Panc1 (cell line): ENCODE measurements around the gene SDK1. TPM values are rescaled to one million over a fixed set of nuclear protein-coding genes. Genes with fewer than 3 reads are reported as not detected.

Experiments
- ATAC-seq: fragments of 200-7000 bp; cut with Tn5 transposase; 2 replicates; pipeline ENCODE4 v1.9.1; 2020; ENCODE audit warnings: mild to moderate bottlenecking, moderate library complexity
- BruUV-seq: library from RNA; stranded (reverse); fragments of 400-500 nt; replicated peaks from 2 replicates; lab custom pipeline; 2021; lab: Mats Ljungman, UMichigan
- CTCF ChIA-PET: fragments of 300-600 bp; sonication (Branson Sonifier 250); formaldehyde crosslinking; loops from one replicate; lab custom pipeline; 2022; ENCODE audit warnings: antibody characterized with exemption; lab: Charles Lee
- POLR2A ChIA-PET: fragments of 300-600 bp; sonication (Branson Sonifier 250); formaldehyde crosslinking; loops from one replicate; lab custom pipeline; 2022; ENCODE audit warnings: antibody characterized with exemption; lab: Charles Lee
- DNase-seq: peaks from one replicate; pipeline ENCODE4 v3.0.0-alpha.2; 2010; ENCODE audit warnings: low read depth, low spot score
- H3K27ac ChIP-seq: 2 replicates; pipeline ENCODE4 v1.5.1; 2011; ENCODE audit warnings: mild to moderate bottlenecking, low read length, inconsistent platforms
- H3K27me3 ChIP-seq: fragments of 200-500 bp; sonication (Bioruptor generic); 2 replicates; pipeline ENCODE4 v1.6.0; 2014; ENCODE audit warnings: low read length, inconsistent platforms; ENCODE audit not compliant: control insufficient read depth, insufficient read depth
- H3K36me3 ChIP-seq: fragments of 200-500 bp; sonication (Bioruptor generic); 2 replicates; pipeline ENCODE4 v1.5.1; 2014; ENCODE audit warnings: inconsistent platforms, mild to moderate bottlenecking, low read length, moderate library complexity; ENCODE audit not compliant: control insufficient read depth, insufficient read depth
- H3K4me1 ChIP-seq: 2 replicates; pipeline ENCODE4 v1.5.1; 2011; ENCODE audit warnings: inconsistent platforms, mild to moderate bottlenecking, low read length, moderate library complexity; ENCODE audit not compliant: control insufficient read depth, insufficient read depth
- H3K4me3 ChIP-seq, 2 experiments: 2 replicates each; pipeline ENCODE4 v1.5.1; 2011 to 2012; ENCODE audit warnings: low read depth in 2 of 2, low read length in 2 of 2, mild to moderate bottlenecking in 2 of 2, inconsistent platforms in 1 of 2, moderate library complexity in 1 of 2
- H3K9me3 ChIP-seq: fragments of 200-500 bp; sonication (Bioruptor generic); 2 replicates; pipeline ENCODE4 v1.5.1; 2014; ENCODE audit warnings: low read depth, mild to moderate bottlenecking, inconsistent platforms, low read length, moderate library complexity; ENCODE audit not compliant: control insufficient read depth, insufficient read depth
- POLR2AphosphoS5 ChIP-seq: IDR thresholded peaks from 2 replicates; pipeline ENCODE4 v1.6.1; 2012; ENCODE audit warnings: mild to moderate bottlenecking, low read depth, low read length, moderate library complexity
- REST ChIP-seq, 2 experiments: IDR thresholded peaks; 2 replicates each; pipeline ENCODE4 v1.6.1; 2011 to 2012; ENCODE audit warnings: low read depth in 2 of 2, control low read depth in 1 of 2, low read length in 1 of 2, mild to moderate bottlenecking in 1 of 2, moderate library complexity in 1 of 2; ENCODE audit not compliant: insufficient read depth in 1 of 2
- SIN3A ChIP-seq: IDR thresholded peaks from 2 replicates; pipeline ENCODE4 v1.6.1; 2012; ENCODE audit warnings: low read depth, mild to moderate bottlenecking, low read length, moderate library complexity, borderline replicate concordance; ENCODE audit not compliant: insufficient read depth
- TCF7L2 ChIP-seq: IDR thresholded peaks from 2 replicates; pipeline ENCODE4 v1.6.1; 2011; ENCODE audit warnings: mild to moderate bottlenecking, low read depth, low read length, inconsistent platforms
- in situ Hi-C: cut with HindIII; loops from 2 replicates; pipeline ENCODE4 v1.10.0; 2016; ENCODE audit warnings: low sequenced_read_pairs, low pct_unique_long_range_greater_than_20kb
- intact Hi-C: fragments of 100-400 bp; cut with micrococcal nuclease; formaldehyde crosslinking; loops from one replicate; pipeline ENCODE4 v1.10.0; 2022; ENCODE audit not compliant: unreplicated experiment
- total RNA-seq: library from RNA; stranded (reverse); gene quantifications from one replicate; pipeline ENCODE4 v1.2.1, GENCODE V29; 2021; ENCODE audit not compliant: unreplicated experiment
- TF ChIP-seq, protein P1 (sequence below): fragments of 450-650 bp; IDR thresholded peaks from 2 replicates; pipeline ENCODE4 v1.5.1; 2017; ENCODE audit warnings: mild to moderate bottlenecking

Gene SDK1
- total RNA-seq, 1 experiment from 2014 or later: 47.4 TPM

GRCh38 chr7:4245866-4246470 is 944.9 kb downstream of the SDK1 start:
- BruUV-seq: no TSS peak
- H3K27ac ChIP-seq: no peak overlapping the region
- no peaks in the 10 kb centered on the region for H3K36me3 ChIP-seq
- no peak for DNase-seq
- in situ Hi-C loops (no loop called here), intact Hi-C loops (no loop called here)
- CTCF ChIA-PET: no interaction called here
- H3K27me3 ChIP-seq: no peaks in the 10 kb centered on the region
- no peak for TF ChIP-seq REST (IDR thresholded peaks at IDR 0.05; ENCODE audit: insufficient read depth in 1 of 2, low read depth in 2 of 2, low read length in 1 of 2)
- no peak for TF ChIP-seq TCF7L2
- no peak for TF ChIP-seq POLR2AphosphoS5
- TF ChIP-seq, protein P1, sequence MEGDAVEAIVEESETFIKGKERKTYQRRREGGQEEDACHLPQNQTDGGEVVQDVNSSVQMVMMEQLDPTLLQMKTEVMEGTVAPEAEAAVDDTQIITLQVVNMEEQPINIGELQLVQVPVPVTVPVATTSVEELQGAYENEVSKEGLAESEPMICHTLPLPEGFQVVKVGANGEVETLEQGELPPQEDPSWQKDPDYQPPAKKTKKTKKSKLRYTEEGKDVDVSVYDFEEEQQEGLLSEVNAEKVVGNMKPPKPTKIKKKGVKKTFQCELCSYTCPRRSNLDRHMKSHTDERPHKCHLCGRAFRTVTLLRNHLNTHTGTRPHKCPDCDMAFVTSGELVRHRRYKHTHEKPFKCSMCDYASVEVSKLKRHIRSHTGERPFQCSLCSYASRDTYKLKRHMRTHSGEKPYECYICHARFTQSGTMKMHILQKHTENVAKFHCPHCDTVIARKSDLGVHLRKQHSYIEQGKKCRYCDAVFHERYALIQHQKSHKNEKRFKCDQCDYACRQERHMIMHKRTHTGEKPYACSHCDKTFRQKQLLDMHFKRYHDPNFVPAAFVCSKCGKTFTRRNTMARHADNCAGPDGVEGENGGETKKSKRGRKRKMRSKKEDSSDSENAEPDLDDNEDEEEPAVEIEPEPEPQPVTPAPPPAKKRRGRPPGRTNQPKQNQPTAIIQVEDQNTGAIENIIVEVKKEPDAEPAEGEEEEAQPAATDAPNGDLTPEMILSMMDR: no peak
- TF ChIP-seq SIN3A: no peak
- H3K4me1 ChIP-seq: no peaks in the 10 kb centered on the region
- POLR2A ChIA-PET: no interaction called here
- no peak overlapping the region for H3K4me3 ChIP-seq
- ATAC-seq: peak; percentile 38; the same call in 1 of the 2 replicates
- H3K9me3 ChIP-seq: no peaks in the 10 kb centered on the region

DNA sequence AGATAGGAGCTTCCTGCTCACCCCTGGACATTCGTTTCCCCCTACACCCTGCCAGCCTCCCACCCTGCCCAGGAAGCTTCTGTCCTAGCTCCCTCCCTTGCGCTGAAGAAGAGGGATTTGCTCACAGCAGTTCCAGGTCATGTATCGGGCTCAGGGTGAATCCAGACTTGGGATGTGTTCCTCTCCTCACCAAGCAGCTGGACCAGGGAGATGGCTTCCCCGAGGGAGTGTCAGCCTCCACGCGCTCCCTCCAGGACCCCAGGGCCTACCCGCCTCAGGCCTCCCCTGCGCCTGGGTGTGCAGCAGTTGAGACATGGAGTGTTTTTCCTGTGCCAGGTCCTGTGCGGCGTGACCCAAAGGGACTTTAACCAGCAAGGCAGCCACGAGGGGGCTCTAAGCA is 945.5 kb downstream of the SDK1 start:
- ChIA-PET CTCF (no interaction called here), POLR2A (no interaction called here)
- Histone ChIP-seq H3K4me3 (no peak overlapping the region), H3K27ac (no peak overlapping the region), H3K36me3 (no peaks in the 10 kb centered on the region), H3K9me3 (no peaks in the 10 kb centered on the region), H3K27me3 (no peaks in the 10 kb centered on the region), H3K4me1 (no peaks in the 10 kb centered on the region)
- ATAC-seq (no peak), DNase-seq (no peak)
- intact Hi-C loops (no loop called here), in situ Hi-C loops (no loop called here)
- TF ChIP-seq SIN3A (no peak), REST (IDR thresholded peaks at IDR 0.05; ENCODE audit: insufficient read depth in 1 of 2, low read depth in 2 of 2, low read length in 1 of 2) (no peak), POLR2AphosphoS5 (no peak)
- TF ChIP-seq, protein P1: no peak
- no TSS peak for BruUV-seq
